BE2C (cell line): ENCODE data around the gene PCTP.

Experiments used
- DNase-seq: peaks from one replicate; pipeline ENCODE4 v3.0.0-alpha.2; 2020
- H3K27me3 ChIP-seq: fragments of 250-450 bp; sonication (Bioruptor Pico); 2 replicates; pipeline ENCODE4 v1.5.1; 2020; ENCODE audit warnings: mild to moderate bottlenecking
- H3K36me3 ChIP-seq: fragments of 250-450 bp; sonication (Bioruptor Pico); 2 replicates; pipeline ENCODE4 v1.5.1; 2020; ENCODE audit warnings: mild to moderate bottlenecking
- H3K4me1 ChIP-seq: fragments of 250-450 bp; sonication (Bioruptor Pico); 2 replicates; pipeline ENCODE4 v1.5.1; 2020
- H3K4me3 ChIP-seq: 2 replicates; pipeline ENCODE4 v1.5.1; 2011; ENCODE audit warnings: low read depth, low read length
- H3K9me3 ChIP-seq: fragments of 250-450 bp; sonication (Bioruptor Pico); 2 replicates; pipeline ENCODE4 v1.5.1; 2020
- CTCF ChIP-seq: IDR thresholded peaks from 2 replicates; pipeline ENCODE4 v1.5.1; 2012; ENCODE audit warnings: mild to moderate bottlenecking, low read depth, low read length

The PCTP gene

DNA sequence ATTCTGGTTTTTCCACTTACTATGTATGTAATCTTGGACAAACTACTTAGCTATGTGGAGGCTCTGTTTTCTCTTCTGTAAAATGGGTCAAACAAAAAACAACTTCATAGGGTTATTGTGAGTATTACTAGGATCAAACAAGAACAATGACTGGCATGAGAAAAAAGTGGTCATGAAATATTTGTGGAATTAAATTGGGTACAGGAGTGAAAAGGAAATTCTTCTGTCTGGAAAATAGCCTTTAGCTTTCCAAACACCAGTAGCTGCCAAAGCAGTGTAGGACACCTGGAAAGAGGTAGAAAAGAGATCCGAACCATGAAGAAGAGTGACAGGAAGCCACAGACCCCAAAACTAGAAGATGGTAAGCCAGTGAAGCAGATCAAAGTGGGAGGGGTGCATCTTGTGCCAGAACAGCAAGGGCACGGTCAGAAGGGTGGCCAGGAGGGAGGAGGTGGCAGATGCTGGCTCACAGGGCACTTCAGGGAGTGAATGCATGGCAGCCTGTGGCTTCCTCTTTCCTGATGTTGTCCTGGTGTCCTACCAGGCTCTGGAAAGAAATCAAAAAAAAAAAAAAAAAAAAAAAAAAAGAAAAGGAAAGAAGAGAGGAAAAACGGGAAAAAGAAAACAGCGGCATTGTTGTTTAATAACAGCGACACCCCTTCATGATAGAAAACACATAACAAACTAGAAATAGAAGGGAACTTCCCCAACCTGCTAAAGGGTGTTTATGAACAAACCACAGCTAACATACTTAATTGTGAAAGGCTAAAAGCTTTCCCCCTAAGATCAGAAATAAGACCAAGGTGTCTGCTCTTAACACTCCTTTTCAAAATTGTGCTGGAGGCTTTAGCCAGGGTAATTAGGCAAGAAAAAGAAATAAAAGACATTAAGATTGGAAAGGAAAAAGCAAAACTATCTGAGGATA, 67.9 kb downstream of the PCTP start:
- no peak for DNase-seq
- H3K27me3 ChIP-seq = no peaks in the 10 kb centered on the region

GRCh38 chr17:55820675-55821074, 69.8 kb downstream of the PCTP start:
- DNase-seq = no peak
- no peaks in the 10 kb centered on the region for H3K4me1 ChIP-seq
- TF ChIP-seq CTCF = no peak
- H3K27me3 ChIP-seq = no peaks in the 10 kb centered on the region
- no peaks in the 10 kb centered on the region for H3K9me3 ChIP-seq
- H3K36me3 ChIP-seq = no peaks in the 10 kb centered on the region
- H3K4me3 ChIP-seq = no peak overlapping the region

More for the DNA sequence above, 67.9 kb downstream of the PCTP start:
- H3K4me3 ChIP-seq = no peak overlapping the region
- H3K9me3 ChIP-seq = no peaks in the 10 kb centered on the region
- no peaks in the 10 kb centered on the region for H3K4me1 ChIP-seq
- no peak for TF ChIP-seq CTCF
- no peaks in the 10 kb centered on the region for H3K36me3 ChIP-seq

DNA sequence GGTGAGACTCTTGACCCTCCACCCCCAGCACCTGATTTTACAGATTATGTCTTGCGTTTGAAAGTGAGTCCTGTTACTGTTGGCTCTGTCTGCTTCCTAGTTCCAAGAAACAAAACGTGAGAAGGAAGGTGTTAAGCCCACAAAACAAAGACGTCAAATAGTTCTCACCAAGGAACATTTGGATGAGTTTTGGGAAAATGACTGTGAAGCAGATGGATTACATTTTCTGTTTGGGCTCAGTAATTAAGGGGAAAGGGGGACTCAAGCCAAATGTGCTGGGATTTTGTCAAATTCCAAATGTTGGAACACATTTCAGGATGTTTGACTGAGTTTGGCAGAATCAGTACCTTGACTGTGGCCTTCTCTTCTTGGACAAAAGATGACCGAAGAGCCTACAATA, 71.2 kb downstream of the PCTP start:
- H3K36me3 ChIP-seq = no peaks in the 10 kb centered on the region
- no peak for TF ChIP-seq CTCF
- H3K27me3 ChIP-seq = no peaks in the 10 kb centered on the region
- DNase-seq = no peak
- no peak overlapping the region for H3K4me3 ChIP-seq
- no peaks in the 10 kb centered on the region for H3K9me3 ChIP-seq
- H3K4me1 ChIP-seq = no peaks in the 10 kb centered on the region

DNA sequence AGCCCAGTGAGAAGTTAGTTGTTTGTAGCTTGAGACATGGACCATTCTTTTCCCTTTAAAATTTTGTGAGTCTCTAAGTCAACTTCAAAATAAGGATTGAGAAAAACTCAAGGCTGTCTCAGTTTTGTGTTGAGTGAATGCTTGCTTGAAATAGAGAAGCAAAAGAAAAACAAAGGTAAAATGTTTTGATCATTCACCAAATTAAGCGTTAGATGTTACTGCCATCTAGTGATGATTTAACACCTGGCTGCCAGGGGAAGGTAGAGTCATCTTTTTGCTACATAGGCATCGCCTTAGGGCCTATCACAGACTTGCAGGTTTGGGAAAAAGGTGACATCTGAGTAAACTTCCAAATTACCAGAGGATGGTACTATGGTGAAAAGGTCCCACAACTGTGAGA, 74.4 kb downstream of the PCTP start:
- TF ChIP-seq CTCF = peak; percentile 46
- no peak for DNase-seq
- Histone ChIP-seq H3K4me3 (no peak overlapping the region), H3K4me1 (peaks cover 6% of the 10 kb centered on the region; the same call in 1 of the 2 replicates), H3K9me3 (no peaks in the 10 kb centered on the region), H3K27me3 (no peaks in the 10 kb centered on the region), H3K36me3 (no peaks in the 10 kb centered on the region)
